ENCODE results near the gene CUEDC2.

Gene CUEDC2

GRCh38 chr10:102394079-102394800 is 38.1 kb downstream of the CUEDC2 start:
- no peak for TF ChIP-seq ZFX (IDR thresholded peaks at IDR 0.05; ENCODE audit: borderline replicate concordance)
- TF ChIP-seq, protein P1, sequence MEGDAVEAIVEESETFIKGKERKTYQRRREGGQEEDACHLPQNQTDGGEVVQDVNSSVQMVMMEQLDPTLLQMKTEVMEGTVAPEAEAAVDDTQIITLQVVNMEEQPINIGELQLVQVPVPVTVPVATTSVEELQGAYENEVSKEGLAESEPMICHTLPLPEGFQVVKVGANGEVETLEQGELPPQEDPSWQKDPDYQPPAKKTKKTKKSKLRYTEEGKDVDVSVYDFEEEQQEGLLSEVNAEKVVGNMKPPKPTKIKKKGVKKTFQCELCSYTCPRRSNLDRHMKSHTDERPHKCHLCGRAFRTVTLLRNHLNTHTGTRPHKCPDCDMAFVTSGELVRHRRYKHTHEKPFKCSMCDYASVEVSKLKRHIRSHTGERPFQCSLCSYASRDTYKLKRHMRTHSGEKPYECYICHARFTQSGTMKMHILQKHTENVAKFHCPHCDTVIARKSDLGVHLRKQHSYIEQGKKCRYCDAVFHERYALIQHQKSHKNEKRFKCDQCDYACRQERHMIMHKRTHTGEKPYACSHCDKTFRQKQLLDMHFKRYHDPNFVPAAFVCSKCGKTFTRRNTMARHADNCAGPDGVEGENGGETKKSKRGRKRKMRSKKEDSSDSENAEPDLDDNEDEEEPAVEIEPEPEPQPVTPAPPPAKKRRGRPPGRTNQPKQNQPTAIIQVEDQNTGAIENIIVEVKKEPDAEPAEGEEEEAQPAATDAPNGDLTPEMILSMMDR (IDR thresholded peaks at IDR 0.05): peak; percentile 98
- H3K27ac ChIP-seq: peak overlapping the region; percentile 89

DNA sequence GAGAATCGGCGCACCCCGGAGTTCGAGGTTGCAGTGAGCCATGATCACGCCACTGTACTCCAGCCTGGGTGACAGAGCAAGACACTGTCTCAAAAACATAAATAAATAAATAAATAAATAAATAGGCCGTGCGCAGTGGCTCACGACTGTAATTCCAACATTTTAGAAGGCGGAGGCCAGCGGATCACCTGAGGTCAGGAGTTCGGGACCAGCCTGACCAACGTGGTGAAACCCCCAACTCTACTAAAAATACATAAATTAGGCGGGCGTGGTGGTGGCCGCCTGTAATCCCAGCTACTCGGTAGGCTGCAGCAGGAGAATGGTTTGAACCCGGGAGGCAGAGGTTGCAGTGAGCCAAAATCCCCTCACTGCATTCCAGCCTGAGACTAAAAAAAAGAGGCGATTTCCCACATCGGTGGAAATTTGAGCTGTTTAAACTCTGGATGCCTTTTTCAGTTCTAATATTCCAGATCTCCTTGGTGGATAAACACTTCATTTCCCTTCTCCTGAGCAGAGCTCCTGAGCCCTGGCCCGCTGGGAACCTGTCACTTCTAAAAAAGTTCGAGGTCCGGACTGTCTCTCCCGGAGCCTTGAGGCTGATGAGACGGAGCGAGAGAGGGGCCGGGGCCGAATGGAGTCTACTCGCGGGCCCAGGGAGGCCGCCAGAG is 38.8 kb downstream of the CUEDC2 start:
- TF ChIP-seq, protein P1 (IDR thresholded peaks at IDR 0.05): no peak; the same call in none of the 2 replicates
- no peak for TF ChIP-seq ZFX (IDR thresholded peaks at IDR 0.05; ENCODE audit: borderline replicate concordance)
- H3K27ac ChIP-seq: peak overlapping the region; percentile 89

- H3K27ac ChIP-seq: no peak overlapping the region
- TF ChIP-seq, protein P1 (IDR thresholded peaks at IDR 0.05): no peak
- TF ChIP-seq ZFX (IDR thresholded peaks at IDR 0.05; ENCODE audit: borderline replicate concordance): no peak
Observed at GRCh38 chr10:102392306-102392705, 40.1 kb downstream of the CUEDC2 start.

DNA sequence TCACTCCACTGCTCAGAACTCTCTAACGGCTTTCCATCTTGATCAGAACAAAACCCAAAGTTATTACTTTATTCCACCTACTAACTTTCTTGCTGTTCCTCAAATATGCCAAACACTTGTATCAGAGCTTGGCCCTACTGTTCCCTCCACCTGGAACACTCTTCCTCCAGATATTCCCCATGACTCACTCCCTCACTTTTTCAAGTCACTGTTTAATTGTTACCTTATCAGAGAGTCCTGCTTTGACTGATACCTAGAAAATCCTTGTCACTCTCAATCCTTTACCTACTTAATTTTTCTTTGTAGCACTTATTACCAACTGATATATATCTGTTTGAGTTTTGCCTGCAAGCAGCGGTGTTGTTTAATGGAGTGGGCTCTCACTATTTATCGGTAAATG is 42.5 kb downstream of the CUEDC2 start:
- H3K27ac ChIP-seq: no peak overlapping the region
- TF ChIP-seq, protein P1 (IDR thresholded peaks at IDR 0.05): no peak
- TF ChIP-seq ZFX (IDR thresholded peaks at IDR 0.05; ENCODE audit: borderline replicate concordance): no peak

DNA sequence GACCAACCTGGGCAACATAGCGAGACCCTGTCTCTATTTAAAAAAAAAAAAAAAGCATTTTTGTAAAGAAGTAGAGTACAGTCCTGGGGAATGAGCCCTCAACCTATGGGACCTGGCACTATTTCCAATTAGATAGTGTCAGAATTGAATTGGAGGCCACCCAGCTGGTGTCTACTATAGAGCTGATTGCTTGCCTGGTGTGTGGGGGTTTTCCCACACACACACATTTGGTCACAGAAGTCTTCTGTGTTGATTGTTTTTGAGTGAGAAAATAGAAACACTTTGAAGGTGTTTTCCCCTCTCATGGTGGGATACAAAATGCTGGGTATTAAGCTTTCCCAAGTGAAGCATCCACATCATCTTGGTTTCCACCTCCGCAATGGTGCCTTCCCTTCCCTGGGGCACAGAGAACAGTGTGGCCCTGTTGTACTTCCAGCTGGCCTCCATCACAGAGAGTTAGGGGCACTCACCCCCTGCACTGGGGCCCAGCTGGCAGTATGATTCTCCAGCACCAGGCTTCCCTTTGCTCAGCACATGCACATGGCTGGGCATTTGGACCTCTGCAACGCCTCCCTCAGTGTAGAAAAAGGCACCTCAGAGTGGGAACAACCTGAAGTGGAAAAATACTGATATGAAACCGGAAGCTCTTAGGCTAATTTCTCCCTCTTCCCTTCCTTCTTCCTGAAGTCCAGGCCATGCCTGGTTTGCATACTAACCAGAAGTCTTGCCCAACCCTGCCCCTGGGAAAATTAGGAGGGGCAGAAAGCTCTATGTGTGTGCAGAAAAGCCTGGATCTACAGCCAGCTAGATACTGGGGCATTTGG is 47.6 kb downstream of the CUEDC2 start:
- TF ChIP-seq, protein P1 (IDR thresholded peaks at IDR 0.05): no peak
- no peak for TF ChIP-seq ZFX (IDR thresholded peaks at IDR 0.05; ENCODE audit: borderline replicate concordance)
- no peak overlapping the region for H3K27ac ChIP-seq

GRCh38 chr10:102384053-102384452 is 48.3 kb downstream of the CUEDC2 start:
- TF ChIP-seq, protein P1 (IDR thresholded peaks at IDR 0.05): peak; percentile 38
- TF ChIP-seq ZFX (IDR thresholded peaks at IDR 0.05; ENCODE audit: borderline replicate concordance): no peak
- no peak overlapping the region for H3K27ac ChIP-seq

Data from 22Rv1 (cell line).